Uterus (tissue), 4 donors: ENCODE data around the gene CHST13. TPM values are rescaled to one million over a fixed set of nuclear protein-coding genes. Genes with fewer than 3 reads are reported as not detected.

Experiments used
- DNase-seq, 2 donors: peaks; one replicate each; pipeline ENCODE4 v3.0.0-alpha.2; 2019 to 2020
- H3K27ac ChIP-seq, 2 donors: fragments of 200-600 bp; sonication (generic); 1 replicate in 1 of 2; 2 replicates in 1 of 2; pipeline ENCODE4 v1.5.1; 2016 to 2018
- H3K27me3 ChIP-seq, 2 donors: fragments of 200-600 bp; sonication (generic); one replicate each; pipeline ENCODE4 v1.5.1; 2018 to 2019; ENCODE audit warnings: control low read depth in 1 of 2
- H3K36me3 ChIP-seq, 2 donors: fragments of 200-600 bp; sonication (generic); one replicate each; pipeline ENCODE4 v1.5.1; 2019; ENCODE audit warnings: control low read depth in 1 of 2
- H3K4me1 ChIP-seq, 2 donors: fragments of 200-600 bp; sonication (generic); one replicate each; pipeline ENCODE4 v1.5.1; 2018 to 2019; ENCODE audit warnings: control low read depth in 1 of 2
- H3K4me3 ChIP-seq, 2 donors: fragments of 200-600 bp; sonication (generic); 1 replicate in 1 of 2; 2 replicates in 1 of 2; pipeline ENCODE4 v1.5.1; 2018 to 2019; ENCODE audit warnings: mild to moderate bottlenecking in 1 of 2
- H3K9me3 ChIP-seq, 2 donors: fragments of 200-600 bp; sonication (generic); one replicate each; pipeline ENCODE4 v1.5.1; 2019; ENCODE audit warnings: control low read depth in 1 of 2
- CTCF ChIP-seq, 4 experiments: fragments of 200-600 bp in 2 of 4; fragments of 450-650 bp in 2 of 4; sonication (generic) in 2 of 4; IDR thresholded peaks; one replicate each; pipeline ENCODE4 v1.5.1; 2016 to 2019; ENCODE audit warnings: antibody characterized with exemption in 4 of 4, mild to moderate bottlenecking in 2 of 4, moderate library complexity in 1 of 4
- POLR2A ChIP-seq, 2 donors: fragments of 450-650 bp; IDR thresholded peaks; one replicate each; pipeline ENCODE4 v1.6.1; 2016; ENCODE audit warnings: antibody characterized with exemption in 2 of 2, mild to moderate bottlenecking in 1 of 2, moderate library complexity in 1 of 2
- intact Hi-C: fragments of 100-400 bp; cut with DNase I; formaldehyde crosslinking; loops from one replicate; pipeline ENCODE4 v1.15.1; 2023; ENCODE audit warnings: low total_unique reads
- total RNA-seq, 4 donors: library from RNA; depleted of rRNA in 3 of 4; stranded (reverse); fragments of >200 nt in 3 of 4; gene quantifications; one replicate each; pipeline versions ENCODE4 v1.1.0 to v1.2.4, GENCODE V29; 2014 to 2023
- donor health status: DM: yes; HTN: yes; CAD: no.

The CHST13 gene
- total RNA-seq, 4 donors from 2014 or later, result 0.24 to 0.62 TPM; not detected in 2

GRCh38 chr3:126549861-126550487 is 26.0 kb downstream of the CHST13 start:
- H3K4me3 ChIP-seq, result no peak overlapping the region
- H3K4me1 ChIP-seq, result no peaks in the 10 kb centered on the region
- no peaks in the 10 kb centered on the region for H3K9me3 ChIP-seq
- peak; percentile 5 to 7 for DNase-seq
- TF ChIP-seq CTCF (IDR thresholded peaks at IDR 0.05), result no peak
- no peak for TF ChIP-seq POLR2A (IDR thresholded peaks at IDR 0.05)
- intact Hi-C loops, result no loop called here
- H3K27me3 ChIP-seq, result no peaks in the 10 kb centered on the region
- no peaks in the 10 kb centered on the region for H3K36me3 ChIP-seq
- H3K27ac ChIP-seq, result no peak overlapping the region

GRCh38 chr3:126550488-126551051 is 26.6 kb downstream of the CHST13 start:
- Histone ChIP-seq H3K27ac (no peak overlapping the region), H3K4me3 (no peak overlapping the region), H3K36me3 (no peaks in the 10 kb centered on the region), H3K4me1 (no peaks in the 10 kb centered on the region), H3K27me3 (no peaks in the 10 kb centered on the region), H3K9me3 (no peaks in the 10 kb centered on the region)
- TF ChIP-seq CTCF (IDR thresholded peaks at IDR 0.05), result no peak
- DNase-seq, result peak; percentile 7 to 10
- intact Hi-C loops, result no loop called here

GRCh38 chr3:126551121-126551838 is 27.3 kb downstream of the CHST13 start:
- intact Hi-C loops, result no loop called here
- H3K27me3 ChIP-seq, result no peaks in the 10 kb centered on the region
- DNase-seq, result peak; percentile 5

GRCh38 chr3:126551839-126552687 is 28.1 kb downstream of the CHST13 start:
- TF ChIP-seq CTCF (IDR thresholded peaks at IDR 0.05) (no peak), POLR2A (IDR thresholded peaks at IDR 0.05) (no peak)
- Histone ChIP-seq H3K27me3 (no peaks in the 10 kb centered on the region), H3K36me3 (no peaks in the 10 kb centered on the region), H3K9me3 (no peaks in the 10 kb centered on the region), H3K4me1 (no peaks in the 10 kb centered on the region), H3K4me3 (no peak overlapping the region), H3K27ac (no peak overlapping the region)
- intact Hi-C loops, result no loop called here
- DNase-seq, result peak; percentile 3 to 4

More at GRCh38 chr3:126551121-126551838, 27.3 kb downstream of the CHST13 start:
- Histone ChIP-seq H3K27ac (no peak overlapping the region), H3K4me1 (no peaks in the 10 kb centered on the region), H3K9me3 (no peaks in the 10 kb centered on the region), H3K4me3 (no peak overlapping the region), H3K36me3 (no peaks in the 10 kb centered on the region)
- TF ChIP-seq POLR2A (IDR thresholded peaks at IDR 0.05), result no peak
- TF ChIP-seq CTCF (IDR thresholded peaks at IDR 0.05), result no peak
